NCI-H187 treated with DMSO at 0.1 percent for 48 hours (cell line): ENCODE data around the gene FFAR3.

ENCODE experiments used
- DNase-seq: peaks from one replicate; lab custom pipeline; 2025; lab: John Stamatoyannopoulos, UW

Gene FFAR3

DNA sequence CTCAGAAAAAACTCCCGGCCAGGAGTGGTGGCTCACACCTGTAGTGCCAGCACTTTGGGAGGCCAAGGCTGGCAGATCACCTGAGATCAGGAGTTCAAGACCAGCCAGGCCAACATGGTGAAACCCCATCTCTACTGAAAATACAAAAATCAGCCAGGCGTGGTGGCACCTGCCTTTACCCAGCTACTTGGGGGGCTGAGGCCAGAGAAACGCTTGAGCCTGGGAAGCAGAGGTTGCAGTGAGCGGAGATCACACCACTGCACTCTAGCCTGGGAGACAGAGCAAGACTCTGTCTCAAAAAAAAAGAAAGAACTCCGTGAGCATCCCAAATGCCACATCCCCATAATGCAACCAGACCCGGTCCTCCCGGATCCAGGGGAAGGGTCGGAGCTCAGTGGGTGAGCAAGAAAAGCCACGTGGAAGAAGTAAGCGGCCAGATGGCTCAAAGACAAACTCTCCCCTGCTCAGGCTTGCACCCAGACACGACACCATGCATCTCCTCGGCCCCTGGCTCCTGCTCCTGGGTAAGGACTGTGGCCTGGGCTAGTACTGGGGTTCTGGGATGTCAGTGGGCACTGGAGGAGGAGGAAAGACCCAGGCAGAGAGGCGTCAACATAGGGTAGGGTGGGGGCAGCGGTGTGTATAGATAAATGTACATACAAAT lies 26.6 kb upstream of the FFAR3 start:
- DNase-seq = no peak

GRCh38 chr19:35332817-35333216 lies 25.4 kb upstream of the FFAR3 start:
- DNase-seq = no peak

GRCh38 chr19:35334144-35334753 lies 24.0 kb upstream of the FFAR3 start:
- no peak for DNase-seq

DNA sequence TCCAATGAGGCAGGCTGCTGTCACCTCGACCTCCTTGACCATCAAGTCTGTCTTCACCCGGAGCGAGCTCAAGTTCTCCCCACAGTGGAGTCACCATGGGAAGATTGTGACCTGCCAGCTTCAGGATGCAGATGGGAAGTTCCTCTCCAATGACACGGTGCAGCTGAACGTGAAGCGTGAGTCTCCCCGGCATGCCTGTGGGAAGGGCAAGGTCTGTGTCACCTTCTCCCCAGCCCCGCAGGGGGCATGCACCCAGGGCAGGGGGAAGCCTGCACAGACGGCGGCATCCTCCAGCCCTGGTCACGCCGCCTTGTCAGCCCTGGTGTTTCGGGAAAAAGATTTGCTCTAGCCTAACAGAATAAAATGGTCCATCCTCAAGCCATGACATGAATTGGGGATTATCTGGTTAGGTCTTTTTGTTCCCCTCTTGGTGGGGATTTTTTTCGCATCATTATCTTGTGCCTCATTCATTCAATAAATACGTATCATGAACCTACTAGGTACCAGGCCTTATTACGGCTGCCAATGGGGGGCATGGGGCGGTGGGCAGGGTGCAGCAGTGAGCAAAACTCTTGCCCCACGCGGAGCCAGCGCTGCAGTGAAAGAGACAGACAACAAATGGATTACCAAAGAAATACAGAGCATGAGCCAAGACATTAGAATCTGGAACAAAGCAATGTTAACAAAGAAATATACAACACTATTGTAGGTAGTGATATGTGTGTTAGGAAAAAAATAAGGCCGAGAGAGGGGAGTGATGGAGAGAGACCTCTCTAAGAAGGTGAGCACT lies 21.9 kb upstream of the FFAR3 start:
- no peak for DNase-seq

DNA sequence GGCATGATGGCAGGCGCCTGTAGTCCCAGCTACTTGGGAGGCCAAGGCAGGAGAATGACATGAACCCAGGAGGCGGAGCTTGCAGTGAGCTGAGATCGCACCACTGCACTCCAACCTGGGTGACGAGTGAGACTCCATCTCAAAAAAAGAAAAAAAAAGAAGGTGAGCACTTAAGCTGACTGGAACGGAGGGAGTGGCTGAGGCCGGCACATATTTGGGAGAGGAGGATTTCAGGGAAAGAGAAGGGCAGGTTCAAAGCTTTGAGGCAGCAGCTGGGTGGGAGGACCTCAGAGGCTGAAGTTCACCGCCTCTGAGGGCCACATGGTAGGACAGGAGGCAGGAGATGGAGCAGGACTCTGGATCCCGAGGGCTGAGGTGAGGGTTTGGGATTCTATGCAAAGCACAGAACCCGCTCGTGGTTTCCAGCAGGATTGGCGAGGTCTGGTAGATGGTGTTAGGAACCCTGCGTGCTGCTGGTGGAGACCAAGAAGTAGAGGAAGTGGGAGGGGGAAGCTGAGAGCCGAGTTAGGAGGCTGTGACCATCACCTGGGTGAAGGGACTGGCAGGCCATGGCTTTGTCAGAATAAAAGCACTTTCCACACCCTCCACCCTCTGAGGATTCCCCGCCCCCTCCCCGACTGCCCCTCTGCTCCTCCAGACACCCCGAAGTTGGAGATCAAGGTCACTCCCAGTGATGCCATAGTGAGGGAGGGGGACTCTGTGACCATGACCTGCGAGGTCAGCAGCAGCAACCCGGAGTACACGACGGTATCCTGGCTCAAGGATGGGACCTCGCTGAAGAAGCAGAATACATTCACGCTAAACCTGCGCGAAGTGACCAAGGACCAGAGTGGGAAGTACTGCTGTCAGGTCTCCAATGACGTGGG lies 20.9 kb upstream of the FFAR3 start:
- no peak for DNase-seq

GRCh38 chr19:35337984-35338296 lies 20.3 kb upstream of the FFAR3 start:
- DNase-seq = no peak

- no peak for DNase-seq
Observed at GRCh38 chr19:35340431-35340830, 17.8 kb upstream of the FFAR3 start.

- DNase-seq = no peak
Observed at GRCh38 chr19:35341006-35341405, 17.3 kb upstream of the FFAR3 start.

DNA sequence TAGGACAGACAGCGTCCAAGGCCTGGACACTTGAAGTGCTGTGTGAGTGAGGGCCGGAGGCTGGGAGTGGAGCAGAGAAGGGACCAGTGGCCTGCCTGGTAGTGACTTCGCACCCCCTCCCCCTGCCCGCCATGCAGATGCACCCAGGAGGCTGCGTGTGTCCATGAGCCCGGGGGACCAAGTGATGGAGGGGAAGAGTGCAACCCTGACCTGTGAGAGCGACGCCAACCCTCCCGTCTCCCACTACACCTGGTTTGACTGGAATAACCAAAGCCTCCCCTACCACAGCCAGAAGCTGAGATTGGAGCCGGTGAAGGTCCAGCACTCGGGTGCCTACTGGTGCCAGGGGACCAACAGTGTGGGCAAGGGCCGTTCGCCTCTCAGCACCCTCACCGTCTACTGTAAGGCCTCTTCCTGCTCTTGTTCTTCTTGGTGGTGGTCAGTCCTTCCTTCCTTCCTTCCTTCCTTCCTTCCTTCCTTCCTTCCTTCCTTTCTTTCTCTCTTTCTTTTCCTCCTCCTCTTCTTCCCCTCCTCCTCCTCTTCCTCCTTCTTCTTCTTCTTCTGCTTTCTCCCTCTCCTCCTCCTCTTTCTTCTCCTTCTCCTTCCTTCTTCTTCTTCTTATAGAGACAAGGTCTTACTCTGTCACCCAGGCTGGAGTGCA lies 16.6 kb upstream of the FFAR3 start:
- no peak for DNase-seq

GRCh38 chr19:35342430-35342829 lies 15.8 kb upstream of the FFAR3 start:
- no peak for DNase-seq

DNA sequence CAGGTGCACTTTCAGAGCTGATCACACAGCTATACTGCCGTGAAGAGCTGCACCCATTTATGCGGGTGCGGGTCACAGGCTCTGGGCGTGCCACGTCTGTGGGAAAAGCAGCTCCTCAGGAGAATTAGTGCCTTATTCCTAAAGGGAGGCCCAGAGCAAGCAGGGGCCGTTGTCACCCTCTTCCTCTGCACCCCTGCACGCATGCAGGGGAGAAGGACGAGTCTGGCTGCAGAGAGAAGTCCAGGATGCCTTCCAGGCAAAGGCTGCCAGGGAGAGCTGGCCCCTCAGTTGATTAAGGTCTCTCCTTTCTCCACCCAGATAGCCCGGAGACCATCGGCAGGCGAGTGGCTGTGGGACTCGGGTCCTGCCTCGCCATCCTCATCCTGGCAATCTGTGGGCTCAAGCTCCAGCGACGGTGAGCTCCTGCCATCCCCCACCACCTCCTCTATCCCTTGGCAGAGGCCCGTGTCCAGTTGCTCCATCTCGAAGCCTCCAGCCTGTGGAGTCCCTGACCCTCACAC lies 13.7 kb upstream of the FFAR3 start:
- no peak for DNase-seq

GRCh38 chr19:35345671-35346111 lies 12.6 kb upstream of the FFAR3 start:
- DNase-seq = no peak

DNA sequence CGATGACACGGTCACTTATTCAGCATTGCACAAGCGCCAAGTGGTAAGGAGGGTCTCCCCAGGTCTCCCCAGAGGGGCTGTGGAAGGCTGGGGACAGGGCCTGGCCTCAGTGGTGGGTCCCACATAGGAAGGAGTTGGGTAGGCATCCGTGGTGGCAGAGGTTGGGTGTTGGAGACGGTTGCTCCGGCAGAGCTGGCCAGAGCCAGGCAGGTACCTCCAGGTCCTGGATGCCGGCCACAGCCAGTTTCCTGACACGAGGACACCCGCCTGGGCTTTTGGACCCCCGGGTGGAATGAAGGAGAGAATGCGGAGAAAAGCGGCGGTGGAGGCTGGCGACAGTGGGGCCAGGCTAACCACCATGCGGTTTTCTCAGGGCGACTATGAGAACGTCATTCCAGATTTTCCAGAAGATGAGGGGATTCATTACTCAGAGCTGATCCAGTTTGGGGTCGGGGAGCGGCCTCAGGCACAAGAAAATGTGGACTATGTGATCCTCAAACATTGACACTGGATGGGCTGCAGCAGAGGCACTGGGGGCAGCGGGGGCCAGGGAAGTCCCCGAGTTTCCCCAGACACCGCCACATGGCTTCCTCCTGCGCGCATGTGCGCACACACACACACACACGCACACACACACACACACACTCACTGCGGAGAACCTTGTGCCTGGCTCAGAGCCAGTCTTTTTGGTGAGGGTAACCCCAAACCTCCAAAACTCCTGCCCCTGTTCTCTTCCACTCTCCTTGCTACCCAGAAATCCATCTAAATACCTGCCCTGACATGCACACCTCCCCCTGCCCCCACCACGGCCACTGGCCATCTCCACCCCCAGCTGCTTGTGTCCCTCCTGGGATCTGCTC lies 11.8 kb upstream of the FFAR3 start:
- no peak for DNase-seq

DNA sequence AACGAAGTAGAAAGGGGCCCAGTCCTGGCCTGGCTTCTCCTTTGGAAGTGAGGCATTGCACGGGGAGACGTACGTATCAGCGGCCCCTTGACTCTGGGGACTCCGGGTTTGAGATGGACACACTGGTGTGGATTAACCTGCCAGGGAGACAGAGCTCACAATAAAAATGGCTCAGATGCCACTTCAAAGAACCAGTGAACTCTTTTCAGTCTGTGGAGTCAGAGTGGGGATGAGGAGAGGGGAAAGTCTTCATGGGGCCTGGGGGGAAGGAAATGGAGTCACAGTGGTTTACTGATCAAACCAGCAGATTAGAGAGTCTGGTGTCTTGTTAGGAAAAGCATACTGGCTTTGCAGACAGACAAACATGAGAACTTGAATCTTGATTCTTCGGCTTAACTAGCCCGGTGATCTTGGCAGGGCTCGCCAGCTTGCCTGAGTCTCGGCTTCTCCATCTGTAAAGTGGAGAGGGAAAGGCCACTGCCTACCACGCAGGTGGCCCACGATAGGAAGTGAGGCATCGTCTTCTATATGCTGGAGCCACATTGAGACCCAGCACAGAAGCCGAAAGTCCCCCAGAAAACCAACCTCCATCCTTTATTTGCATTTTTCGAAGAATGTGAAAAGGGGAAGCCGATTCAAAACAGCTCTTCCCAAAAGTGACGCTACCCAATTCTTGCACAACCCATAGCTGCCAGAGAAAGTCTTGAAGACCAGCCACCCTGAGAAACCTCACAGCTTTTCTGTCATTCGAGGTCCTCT lies 10.9 kb upstream of the FFAR3 start, which contains the start of gene FFAR1:
Gene FFAR1, plus strand, starts transcription at position 732 of the 759 bp plus-strand sequence. CDS start 3,650 bp downstream, outside the sequence.
- no peak for DNase-seq

- no peak for DNase-seq
Observed at GRCh38 chr19:35347930-35348298, 10.3 kb upstream of the FFAR3 start.

DNA sequence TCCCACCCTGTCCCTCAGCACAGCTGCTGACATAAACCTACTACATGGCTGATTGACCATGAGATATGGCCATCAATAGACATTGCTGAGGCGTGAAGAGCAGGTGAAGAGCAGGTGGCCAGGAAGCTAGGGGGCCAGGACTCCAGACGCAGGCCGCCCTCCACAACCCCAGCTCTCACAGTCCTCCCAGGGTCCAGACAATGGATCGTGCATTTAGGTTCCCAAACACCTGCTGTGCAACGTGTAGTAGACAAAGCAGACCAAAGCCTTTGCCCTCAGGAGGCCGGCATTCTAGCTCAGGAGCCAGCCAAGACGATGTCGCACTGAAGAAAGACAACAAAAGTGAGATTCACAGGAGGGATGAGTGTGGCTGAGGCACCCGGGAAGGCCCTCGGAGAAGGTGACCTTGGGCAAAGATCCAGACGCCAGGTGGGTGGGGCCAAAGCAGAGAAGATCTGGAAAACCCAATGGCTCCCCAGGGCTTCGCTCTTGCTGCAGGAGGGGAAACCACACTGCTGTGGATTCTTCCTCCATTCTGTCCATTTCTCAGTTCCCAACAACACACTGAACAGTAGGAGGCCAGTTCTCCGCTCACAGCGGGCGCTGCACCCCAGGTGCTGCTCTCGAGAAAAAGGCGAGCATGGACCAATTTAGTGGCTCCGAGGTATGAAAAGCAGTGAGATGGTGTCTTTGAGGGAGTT lies 9.2 kb upstream of the FFAR3 start:
- DNase-seq = no peak

DNA sequence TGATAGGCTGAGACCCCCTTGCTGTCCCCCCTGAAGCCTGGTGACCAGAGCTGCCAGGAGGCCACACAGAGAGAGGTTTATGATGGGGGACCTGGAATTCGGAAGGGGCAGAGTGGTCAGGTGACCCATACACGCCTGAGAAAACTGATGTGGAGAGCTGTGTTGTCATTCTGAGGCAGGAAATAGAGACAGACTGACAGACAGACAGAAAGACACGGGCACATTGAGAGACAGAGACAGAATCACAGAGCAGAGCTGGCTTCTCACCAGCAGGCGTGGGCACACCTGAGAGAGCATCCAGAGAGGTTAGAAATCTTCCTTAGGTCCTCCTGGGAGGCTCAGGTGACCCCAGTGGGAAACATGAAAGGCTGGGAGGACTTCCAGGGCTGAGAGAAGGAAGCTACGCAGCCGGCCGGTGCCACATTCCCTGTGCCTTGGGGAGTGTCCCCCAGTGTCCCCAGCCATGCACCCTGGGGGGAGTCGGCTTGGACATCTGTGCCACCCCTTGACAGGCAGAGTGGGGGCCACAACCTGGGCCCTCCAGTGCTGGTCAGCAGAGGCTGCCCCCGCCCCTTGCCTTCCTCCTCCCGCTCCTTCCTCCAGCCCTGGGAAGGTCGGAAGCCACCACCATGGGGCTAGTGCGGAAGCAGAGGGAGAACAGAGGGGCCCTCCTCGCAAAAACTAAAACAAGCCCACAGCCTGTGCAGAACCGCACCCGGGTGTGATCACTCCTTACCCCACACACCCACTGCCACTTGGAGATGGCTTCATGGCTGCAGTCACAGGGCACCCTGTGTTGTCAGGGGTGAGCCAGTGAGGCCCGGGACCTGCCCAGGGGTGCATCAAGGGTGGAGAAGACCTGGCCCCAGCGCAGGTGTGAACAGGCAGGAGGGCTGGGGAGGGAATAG lies 8.4 kb upstream of the FFAR3 start:
- no peak for DNase-seq

DNA sequence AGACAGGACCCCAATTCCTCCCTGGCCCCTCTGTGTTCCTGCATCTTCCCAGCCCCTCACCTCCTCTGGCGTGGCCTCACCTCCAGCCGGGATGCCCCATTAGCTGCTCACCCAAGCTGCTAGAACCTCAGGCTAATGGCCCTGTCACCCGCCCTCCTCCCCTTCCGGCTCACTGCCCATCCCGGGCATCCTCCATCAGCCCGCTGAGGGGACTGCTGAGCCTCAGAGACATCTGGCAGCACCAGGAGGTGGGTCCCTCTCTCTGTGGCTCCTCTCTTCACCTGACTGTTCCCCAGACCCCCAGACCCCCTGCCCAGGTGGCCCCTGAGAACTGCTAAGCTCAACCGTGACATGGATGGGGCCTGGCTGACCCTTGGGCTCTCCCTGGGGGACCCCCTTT lies 7.7 kb upstream of the FFAR3 start:
- DNase-seq = no peak
